ENCODE measurements around the gene GRM8.

GRCh38 chr7:127214956-127215718 lies 37.6 kb downstream of the GRM8 start:
- TF ChIP-seq CTCF (IDR thresholded peaks at IDR 0.05) (no peak), POLR2AphosphoS5 (IDR thresholded peaks at IDR 0.05; ENCODE audit: low read depth, low read length) (no peak)
